Measurements from ENCODE around the gene CD1E.

GRCh38 chr1:158324395-158324794, 29.3 kb upstream of the CD1E start:
- TF ChIP-seq, protein P1, sequence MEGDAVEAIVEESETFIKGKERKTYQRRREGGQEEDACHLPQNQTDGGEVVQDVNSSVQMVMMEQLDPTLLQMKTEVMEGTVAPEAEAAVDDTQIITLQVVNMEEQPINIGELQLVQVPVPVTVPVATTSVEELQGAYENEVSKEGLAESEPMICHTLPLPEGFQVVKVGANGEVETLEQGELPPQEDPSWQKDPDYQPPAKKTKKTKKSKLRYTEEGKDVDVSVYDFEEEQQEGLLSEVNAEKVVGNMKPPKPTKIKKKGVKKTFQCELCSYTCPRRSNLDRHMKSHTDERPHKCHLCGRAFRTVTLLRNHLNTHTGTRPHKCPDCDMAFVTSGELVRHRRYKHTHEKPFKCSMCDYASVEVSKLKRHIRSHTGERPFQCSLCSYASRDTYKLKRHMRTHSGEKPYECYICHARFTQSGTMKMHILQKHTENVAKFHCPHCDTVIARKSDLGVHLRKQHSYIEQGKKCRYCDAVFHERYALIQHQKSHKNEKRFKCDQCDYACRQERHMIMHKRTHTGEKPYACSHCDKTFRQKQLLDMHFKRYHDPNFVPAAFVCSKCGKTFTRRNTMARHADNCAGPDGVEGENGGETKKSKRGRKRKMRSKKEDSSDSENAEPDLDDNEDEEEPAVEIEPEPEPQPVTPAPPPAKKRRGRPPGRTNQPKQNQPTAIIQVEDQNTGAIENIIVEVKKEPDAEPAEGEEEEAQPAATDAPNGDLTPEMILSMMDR (IDR thresholded peaks at IDR 0.05; ENCODE audit: low read depth, low read length): no peak
- TF ChIP-seq MYC (IDR thresholded peaks at IDR 0.05; ENCODE audit: low read depth, low read length): no peak

Measured in NB4 (cell line).